Activated B cell treated with CpG ODN at 0.5 μM for 24 hours (primary cell): ENCODE measurements around the gene LCLAT1. TPM values are rescaled to one million over a fixed set of nuclear protein-coding genes. Genes with fewer than 3 reads are reported as not detected.

Experiments
- ATAC-seq: fragments of 200-7000 bp; cut with Tn5 transposase; one replicate; pipeline ENCODE4 v1.10.0; 2021; ENCODE audit warnings: low read depth, mild to moderate bottlenecking, moderate library complexity
- CTCF ChIA-PET: fragments of 350-600 bp; sonication (Branson Sonifier 250); formaldehyde crosslinking; loops from one replicate; lab custom pipeline; 2021; ENCODE audit warnings: antibody characterized with exemption; lab: Charles Lee
- POLR2A ChIA-PET: fragments of 350-600 bp; sonication (Branson Sonifier 250); formaldehyde crosslinking; loops from one replicate; lab custom pipeline; 2021; ENCODE audit warnings: antibody characterized with exemption; lab: Charles Lee
- DNase-seq: peaks from one replicate; pipeline ENCODE4 v3.0.0; 2022
- H3K27ac Mint-ChIP-seq: one replicate; pipeline ENCODE4 v1.8.0; 2020; ENCODE audit warnings: mixed read lengths
- H3K27me3 Mint-ChIP-seq: one replicate; pipeline ENCODE4 v1.8.0; 2021; ENCODE audit warnings: mixed read lengths
- H3K36me3 Mint-ChIP-seq: one replicate; pipeline ENCODE4 v1.8.0; 2021; ENCODE audit warnings: low read depth, mixed read lengths
- H3K4me1 Mint-ChIP-seq: one replicate; pipeline ENCODE4 v1.8.0; 2021; ENCODE audit warnings: mixed read lengths
- H3K4me3 Mint-ChIP-seq: one replicate; pipeline ENCODE4 v1.8.0; 2020; ENCODE audit warnings: mild to moderate bottlenecking, mixed read lengths
- H3K9me3 Mint-ChIP-seq: one replicate; pipeline ENCODE4 v1.8.0; 2020; ENCODE audit warnings: mixed read lengths
- CTCF ChIP-seq: fragments of 200-600 bp; IDR thresholded peaks from one replicate; pipeline ENCODE4 v1.8.0; 2022; ENCODE audit warnings: antibody characterized with exemption, mild to moderate bottlenecking
- intact Hi-C: fragments of 100-400 bp; cut with micrococcal nuclease; formaldehyde crosslinking; loops from one replicate; pipeline ENCODE4 v1.15.1; 2024
- total RNA-seq: library from RNA; stranded (reverse); gene quantifications from 2 replicates; pipeline ENCODE4 v1.2.3, GENCODE V29; 2022

The LCLAT1 gene
- total RNA-seq, 1 donor from 2014 or later = 25.9 TPM

- ATAC-seq (no peak), DNase-seq (no peak)
- intact Hi-C loops = no loop called here
- Mint-ChIP-seq H3K27ac (no peak overlapping the region), H3K4me1 (peaks cover 37% of the 10 kb centered on the region), H3K9me3 (no peaks in the 10 kb centered on the region), H3K36me3 (peaks cover 13% of the 10 kb centered on the region), H3K27me3 (no peaks in the 10 kb centered on the region), H3K4me3 (no peak overlapping the region)
- ChIA-PET CTCF (no interaction called here), POLR2A (interaction anchor here (0.6 kb wide), 1 partner anchor 132 kb away, joined by 5 read pairs; no protein-coding TSS in a partner anchor)
- TF ChIP-seq CTCF = no peak
Measured at GRCh38 chr2:30457296-30457695, 10.2 kb downstream of the LCLAT1 start.

DNA sequence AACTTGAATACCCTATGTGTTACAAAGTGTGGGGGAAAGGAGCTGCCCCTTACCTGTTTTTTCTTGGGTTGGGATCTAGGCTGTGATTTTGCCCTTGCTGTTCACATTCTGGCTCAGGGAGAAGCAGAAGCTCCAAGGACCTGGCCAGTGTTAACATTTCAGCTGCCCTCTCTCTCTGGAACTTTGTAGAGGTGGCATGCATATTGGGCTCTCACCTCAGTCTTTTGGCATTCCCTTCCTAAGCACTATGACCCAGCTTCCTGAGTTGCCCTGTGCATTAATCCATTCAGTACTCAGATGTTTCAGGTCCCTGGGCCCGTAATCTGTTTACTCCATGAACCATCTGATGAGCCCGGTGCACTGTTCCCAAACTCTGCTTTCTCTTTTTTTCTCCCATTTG, 12.1 kb downstream of the LCLAT1 start:
- no peak overlapping the region for H3K27ac Mint-ChIP-seq
- H3K36me3 Mint-ChIP-seq = peaks cover 10% of the 10 kb centered on the region
- CTCF ChIA-PET = no interaction called here
- H3K4me1 Mint-ChIP-seq = peaks cover 54% of the 10 kb centered on the region
- intact Hi-C loops = no loop called here
- ATAC-seq = no peak
- no peaks in the 10 kb centered on the region for H3K27me3 Mint-ChIP-seq
- TF ChIP-seq CTCF = no peak
- H3K4me3 Mint-ChIP-seq = no peak overlapping the region
- POLR2A ChIA-PET = interaction anchor here (2.1 kb wide), 1 partner anchor 123 kb away, joined by 7 read pairs; no protein-coding TSS in a partner anchor
- H3K9me3 Mint-ChIP-seq = no peaks in the 10 kb centered on the region
- no peak for DNase-seq

DNA sequence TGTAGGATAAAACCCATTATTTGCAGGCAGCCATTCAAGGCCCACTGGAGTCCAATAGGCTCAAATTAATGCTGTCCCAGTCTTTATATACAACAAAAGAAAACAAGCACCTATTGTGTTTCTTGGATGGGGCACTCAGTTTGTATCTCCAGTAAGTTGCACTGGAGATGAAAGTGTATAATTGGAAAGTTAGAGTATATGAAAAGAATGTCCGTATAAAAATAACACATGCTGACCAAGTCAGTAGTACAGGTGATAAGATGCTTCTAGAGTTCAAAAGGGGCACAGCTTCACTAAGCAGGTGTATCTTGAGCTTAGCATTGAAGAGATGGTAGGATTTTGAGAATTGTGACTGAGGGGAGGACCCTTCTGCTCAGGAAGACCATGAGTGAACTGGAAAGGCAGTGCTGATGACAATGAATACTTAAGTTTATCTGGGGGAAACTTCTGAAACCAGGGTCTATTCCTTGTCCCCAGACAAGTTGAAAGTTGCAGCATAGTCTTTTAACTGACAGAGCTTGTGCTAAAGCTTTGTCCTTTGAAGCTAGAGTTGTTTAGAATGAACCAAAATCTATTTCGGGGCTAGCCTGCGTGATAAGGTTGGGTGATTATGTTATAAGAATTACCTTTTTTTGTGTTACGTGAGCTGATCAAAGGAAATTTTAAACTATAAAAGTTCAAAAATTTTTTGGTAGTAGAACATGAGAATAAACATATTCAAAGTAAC, 15.2 kb downstream of the LCLAT1 start:
- DNase-seq (no peak), ATAC-seq (no peak)
- Mint-ChIP-seq H3K36me3 (peaks cover 10% of the 10 kb centered on the region), H3K27me3 (no peaks in the 10 kb centered on the region), H3K27ac (peak overlapping the region; percentile 46), H3K9me3 (no peaks in the 10 kb centered on the region), H3K4me1 (peaks cover 56% of the 10 kb centered on the region), H3K4me3 (no peak overlapping the region)
- TF ChIP-seq CTCF = no peak
- ChIA-PET POLR2A (no interaction called here), CTCF (interaction anchor here (1.2 kb wide), 1 partner anchor 297 kb away, joined by 4 read pairs; no protein-coding TSS in a partner anchor)
- intact Hi-C loops = no loop called here

- no peak overlapping the region for H3K27ac Mint-ChIP-seq
- intact Hi-C loops = no loop called here
Measured at GRCh38 chr2:30463535-30463934, 16.5 kb downstream of the LCLAT1 start.

More at GRCh38 chr2:30463535-30463934, 16.5 kb downstream of the LCLAT1 start:
- ChIA-PET POLR2A (no interaction called here), CTCF (no interaction called here)
- TF ChIP-seq CTCF = no peak
- Mint-ChIP-seq H3K36me3 (peaks cover 12% of the 10 kb centered on the region), H3K27me3 (no peaks in the 10 kb centered on the region), H3K9me3 (no peaks in the 10 kb centered on the region), H3K4me1 (peaks cover 46% of the 10 kb centered on the region), H3K4me3 (no peak overlapping the region)
- peak; percentile 14 for ATAC-seq
- no peak for DNase-seq
